Tibial artery (tissue), 4 donors: ENCODE measurements around the gene COX4I1.

Experiments used
- DNase-seq, 2 donors: peaks; one replicate each; pipeline ENCODE4 v3.0.0-alpha.2; 2019
- H3K27ac ChIP-seq, 2 donors: fragments of 200-600 bp; sonication (generic) in 1 of 2; 1 replicate in 1 of 2; 2 replicates in 1 of 2; pipeline ENCODE4 v1.5.1; 2018 to 2019; ENCODE audit warnings: mild to moderate bottlenecking in 1 of 2
- H3K27me3 ChIP-seq, 2 donors: fragments of 200-600 bp; sonication (generic) in 1 of 2; one replicate each; pipeline versions ENCODE4 v1.5.1 to v1.6.0; 2016 to 2019
- H3K36me3 ChIP-seq, 3 donors: fragments of 200-600 bp; sonication (generic) in 2 of 3; one replicate each; pipeline ENCODE4 v1.5.1; 2016 to 2019; ENCODE audit warnings: mild to moderate bottlenecking in 2 of 3
- H3K4me1 ChIP-seq, 4 donors: fragments of 200-600 bp; sonication (generic) in 2 of 4; 1 replicate in 3 of 4; 2 replicates in 1 of 4; pipeline ENCODE4 v1.5.1; 2016 to 2019
- H3K4me3 ChIP-seq, 2 donors: fragments of 200-600 bp; sonication (generic) in 1 of 2; 1 replicate in 1 of 2; 2 replicates in 1 of 2; pipeline ENCODE4 v1.5.1; 2018 to 2019; ENCODE audit warnings: mild to moderate bottlenecking in 2 of 2
- H3K9me3 ChIP-seq, 3 donors: fragments of 200-600 bp; sonication (generic) in 1 of 3; one replicate each; pipeline ENCODE4 v1.5.1; 2016 to 2019
- intact Hi-C: fragments of 100-400 bp; cut with DNase I; formaldehyde crosslinking; loops from one replicate; pipeline ENCODE4 v1.15.0; 2023; ENCODE audit warnings: low total_unique reads
- TF ChIP-seq, protein P1 (sequence below), 2 experiments: fragments of 200-600 bp in 1 of 2; fragments of 450-650 bp in 1 of 2; IDR thresholded peaks; one replicate each; pipeline ENCODE4 v1.5.1; 2017 to 2019; ENCODE audit warnings: antibody characterized with exemption in 2 of 2, mild to moderate bottlenecking in 1 of 2, moderate library complexity in 1 of 2

COX4I1 gene

DNA sequence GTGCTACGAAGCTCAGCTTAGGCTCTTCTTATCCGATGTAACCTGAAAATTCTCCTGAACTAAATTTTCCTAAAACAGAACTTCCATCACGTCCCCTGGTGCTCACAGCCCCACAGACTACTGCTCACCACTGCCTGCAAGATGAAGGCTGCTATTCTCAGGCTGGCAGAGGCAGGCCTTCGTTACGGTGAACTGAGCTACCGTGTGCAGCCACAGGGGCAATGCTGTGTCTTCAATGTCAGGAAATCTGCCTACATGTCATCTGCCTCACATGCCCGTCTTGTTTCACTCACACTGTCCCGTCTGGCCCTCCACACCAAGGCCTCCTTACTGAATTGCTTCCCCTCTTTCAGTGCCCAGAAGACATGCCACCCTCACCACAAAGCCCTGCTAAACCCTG, 16.1 kb upstream of the COX4I1 start:
- Histone ChIP-seq H3K27ac (no peak overlapping the region), H3K4me1 (peaks cover 0 to 13% (median 6%) of the 10 kb centered on the region in 4 donors), H3K9me3 (no peaks in the 10 kb centered on the region), H3K27me3 (no peaks in the 10 kb centered on the region), H3K36me3 (peaks cover 55 to 64% (median 64%) of the 10 kb centered on the region in 3 donors), H3K4me3 (no peak overlapping the region)
- no peak for DNase-seq
- TF ChIP-seq, protein P1, sequence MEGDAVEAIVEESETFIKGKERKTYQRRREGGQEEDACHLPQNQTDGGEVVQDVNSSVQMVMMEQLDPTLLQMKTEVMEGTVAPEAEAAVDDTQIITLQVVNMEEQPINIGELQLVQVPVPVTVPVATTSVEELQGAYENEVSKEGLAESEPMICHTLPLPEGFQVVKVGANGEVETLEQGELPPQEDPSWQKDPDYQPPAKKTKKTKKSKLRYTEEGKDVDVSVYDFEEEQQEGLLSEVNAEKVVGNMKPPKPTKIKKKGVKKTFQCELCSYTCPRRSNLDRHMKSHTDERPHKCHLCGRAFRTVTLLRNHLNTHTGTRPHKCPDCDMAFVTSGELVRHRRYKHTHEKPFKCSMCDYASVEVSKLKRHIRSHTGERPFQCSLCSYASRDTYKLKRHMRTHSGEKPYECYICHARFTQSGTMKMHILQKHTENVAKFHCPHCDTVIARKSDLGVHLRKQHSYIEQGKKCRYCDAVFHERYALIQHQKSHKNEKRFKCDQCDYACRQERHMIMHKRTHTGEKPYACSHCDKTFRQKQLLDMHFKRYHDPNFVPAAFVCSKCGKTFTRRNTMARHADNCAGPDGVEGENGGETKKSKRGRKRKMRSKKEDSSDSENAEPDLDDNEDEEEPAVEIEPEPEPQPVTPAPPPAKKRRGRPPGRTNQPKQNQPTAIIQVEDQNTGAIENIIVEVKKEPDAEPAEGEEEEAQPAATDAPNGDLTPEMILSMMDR (IDR thresholded peaks at IDR 0.05) = no peak
- intact Hi-C loops = no loop called here

DNA sequence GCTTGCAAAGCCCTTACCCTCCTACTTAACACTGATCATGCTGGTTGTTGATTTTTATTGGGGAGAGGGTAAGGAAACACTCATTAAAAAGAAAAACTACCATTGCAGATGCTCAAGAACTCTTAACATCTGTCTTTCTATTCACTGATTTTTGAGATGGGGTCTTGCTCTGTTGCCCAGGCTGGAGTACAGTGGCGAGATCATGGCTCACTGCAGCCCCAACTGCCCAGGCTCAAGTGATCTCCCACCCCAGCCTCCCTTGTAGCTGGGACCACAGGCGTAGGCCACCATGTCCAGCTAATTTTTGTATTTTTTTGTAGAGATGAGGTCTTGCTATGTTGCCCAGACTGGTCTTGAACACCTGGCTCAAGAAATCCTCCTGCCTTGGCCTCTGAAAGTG, 14.7 kb upstream of the COX4I1 start:
- TF ChIP-seq, protein P1 (IDR thresholded peaks at IDR 0.05) = no peak
- Histone ChIP-seq H3K4me3 (no peak overlapping the region), H3K27ac (no peak overlapping the region), H3K36me3 (peaks cover 46 to 56% (median 55%) of the 10 kb centered on the region in 3 donors), H3K27me3 (no peaks in the 10 kb centered on the region), H3K9me3 (no peaks in the 10 kb centered on the region), H3K4me1 (peaks cover 0 to 13% (median 6%) of the 10 kb centered on the region in 4 donors)
- DNase-seq = no peak
- intact Hi-C loops = no loop called here

DNA sequence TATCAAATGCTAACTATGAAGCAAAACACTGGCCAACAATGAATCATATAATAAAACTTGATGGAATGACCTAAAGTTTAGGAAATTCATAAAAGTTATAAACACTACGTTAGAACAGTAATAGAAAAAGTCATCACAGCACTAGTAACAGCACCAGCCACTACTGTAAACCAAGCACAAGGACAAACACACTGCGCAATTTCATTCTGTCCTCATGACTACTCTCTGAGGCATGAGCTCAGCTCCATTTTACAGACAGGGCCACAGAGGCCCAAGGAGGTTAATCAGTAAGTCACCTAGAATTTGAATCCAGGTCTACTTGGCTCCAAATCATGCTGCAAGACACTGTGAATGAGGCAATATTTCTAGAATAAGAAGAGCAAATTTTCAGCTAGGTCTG, 13.6 kb upstream of the COX4I1 start:
- H3K4me1 ChIP-seq = peaks cover 0 to 13% (median 6%) of the 10 kb centered on the region in 4 donors
- no peak overlapping the region for H3K27ac ChIP-seq
- peaks cover 35 to 45% (median 44%) of the 10 kb centered on the region in 3 donors for H3K36me3 ChIP-seq
- DNase-seq = no peak
- intact Hi-C loops = no loop called here
- H3K9me3 ChIP-seq = no peaks in the 10 kb centered on the region
- TF ChIP-seq, protein P1 (IDR thresholded peaks at IDR 0.05) = no peak
- H3K27me3 ChIP-seq = no peaks in the 10 kb centered on the region
- no peak overlapping the region for H3K4me3 ChIP-seq

DNA sequence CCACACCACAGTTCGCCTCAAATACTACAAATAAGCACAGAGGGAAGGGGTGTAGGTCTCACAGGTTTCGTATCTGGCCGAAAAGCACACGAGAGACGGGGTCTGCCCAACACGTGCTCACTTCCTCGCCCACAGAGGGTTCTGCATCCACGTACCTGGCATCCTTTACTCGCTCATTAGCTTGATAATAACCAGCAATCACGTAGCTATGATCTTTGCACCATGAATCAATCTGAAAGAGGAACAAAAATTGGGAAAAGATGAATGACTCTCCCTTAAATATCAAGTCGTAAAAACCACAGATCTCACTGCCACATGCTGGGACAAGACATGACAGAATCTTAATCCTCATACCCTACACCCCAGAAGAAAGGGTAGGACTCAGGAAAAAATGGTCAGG, 10.7 kb upstream of the COX4I1 start:
- TF ChIP-seq, protein P1 (IDR thresholded peaks at IDR 0.05) = no peak
- H3K4me1 ChIP-seq = no peaks in the 10 kb centered on the region
- no peaks in the 10 kb centered on the region for H3K27me3 ChIP-seq
- DNase-seq = no peak
- H3K9me3 ChIP-seq = no peaks in the 10 kb centered on the region
- no peak overlapping the region for H3K4me3 ChIP-seq
- intact Hi-C loops = no loop called here
- H3K27ac ChIP-seq = no peak overlapping the region
- H3K36me3 ChIP-seq = peaks cover 34 to 64% (median 48%) of the 10 kb centered on the region in 3 donors

DNA sequence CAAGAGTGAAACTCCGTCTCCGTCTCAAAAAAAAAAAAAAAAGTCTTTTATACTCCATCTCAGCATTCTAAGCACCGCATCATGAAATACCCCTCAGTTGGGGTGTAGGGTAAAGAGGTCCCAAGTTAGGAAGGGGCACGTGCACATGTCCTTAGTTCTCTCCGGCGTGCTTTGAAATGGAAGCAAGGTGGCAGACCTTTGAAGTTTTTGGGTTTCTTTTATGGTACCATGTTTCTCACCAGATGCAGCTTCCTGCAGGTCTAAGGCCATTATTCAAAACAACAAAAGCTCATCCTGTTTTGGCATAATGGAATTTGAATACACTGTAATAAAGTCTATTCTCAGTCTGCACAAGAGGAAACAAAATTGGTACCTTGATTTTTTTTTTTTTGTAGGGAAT, 9.7 kb upstream of the COX4I1 start:
- DNase-seq = no peak
- H3K4me1 ChIP-seq = no peaks in the 10 kb centered on the region
- intact Hi-C loops = no loop called here
- TF ChIP-seq, protein P1 (IDR thresholded peaks at IDR 0.05) = no peak
- H3K4me3 ChIP-seq = no peak overlapping the region
- peaks cover 34 to 64% (median 50%) of the 10 kb centered on the region in 3 donors for H3K36me3 ChIP-seq
- no peaks in the 10 kb centered on the region for H3K27me3 ChIP-seq
- no peaks in the 10 kb centered on the region for H3K9me3 ChIP-seq
- no peak overlapping the region for H3K27ac ChIP-seq
